GM18907 (cell line): Measurements from ENCODE around the gene AZGP1.
"Not testable (repeated sequence)": the region's sequence is repeated elsewhere in the genome, so short reads cannot be mapped to it uniquely, and the experiment has no call there.

Source experiments
- ATAC-seq: cut with Tn5 transposase; IDR thresholded peaks from one replicate; pipeline ENCODE4 v1.9.1; 2021; ENCODE audit warnings: mild to moderate bottlenecking, moderate library complexity; ENCODE audit not compliant: unreplicated experiment

Gene AZGP1

DNA sequence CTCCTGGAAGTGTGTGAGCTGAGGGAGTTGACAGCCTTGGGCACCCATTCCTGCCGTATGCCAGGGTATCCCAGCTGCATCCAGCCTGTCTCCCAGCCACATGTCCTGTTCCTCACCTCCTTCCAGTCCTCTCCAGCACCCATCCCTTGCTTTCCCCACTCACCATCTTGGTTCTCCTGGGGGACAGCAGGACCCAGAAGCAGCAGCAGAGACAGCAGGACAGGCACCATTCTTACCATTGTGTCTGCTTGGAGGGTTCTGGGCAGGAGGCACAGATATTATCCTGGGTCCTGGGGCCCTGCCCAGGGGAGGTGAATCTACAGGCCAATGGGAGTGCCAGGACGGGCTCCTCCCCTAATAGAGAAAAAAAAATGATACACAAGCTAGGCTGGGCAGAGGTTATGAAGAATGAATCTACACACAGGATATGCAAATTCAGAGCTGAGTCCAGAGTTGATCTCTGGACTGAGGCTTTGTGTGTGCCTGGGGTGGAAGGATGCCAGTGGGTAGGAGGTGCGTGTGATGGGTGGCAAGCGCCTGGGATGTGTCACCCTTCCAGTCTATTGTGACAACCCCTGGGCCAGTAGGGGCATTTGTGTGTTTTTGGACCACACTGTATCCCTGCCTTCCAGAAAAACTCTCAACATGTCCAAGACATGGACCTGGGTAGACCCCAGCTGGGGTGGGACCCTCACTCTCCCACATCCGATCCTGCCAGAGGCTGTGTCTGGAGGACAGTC lies at the start of gene AZGP1:
TSS of gene AZGP1 (minus strand) at position 250 of the 740 bp plus-strand sequence. CDS start at position 239, 11 bp downstream.
- no peak for ATAC-seq

DNA sequence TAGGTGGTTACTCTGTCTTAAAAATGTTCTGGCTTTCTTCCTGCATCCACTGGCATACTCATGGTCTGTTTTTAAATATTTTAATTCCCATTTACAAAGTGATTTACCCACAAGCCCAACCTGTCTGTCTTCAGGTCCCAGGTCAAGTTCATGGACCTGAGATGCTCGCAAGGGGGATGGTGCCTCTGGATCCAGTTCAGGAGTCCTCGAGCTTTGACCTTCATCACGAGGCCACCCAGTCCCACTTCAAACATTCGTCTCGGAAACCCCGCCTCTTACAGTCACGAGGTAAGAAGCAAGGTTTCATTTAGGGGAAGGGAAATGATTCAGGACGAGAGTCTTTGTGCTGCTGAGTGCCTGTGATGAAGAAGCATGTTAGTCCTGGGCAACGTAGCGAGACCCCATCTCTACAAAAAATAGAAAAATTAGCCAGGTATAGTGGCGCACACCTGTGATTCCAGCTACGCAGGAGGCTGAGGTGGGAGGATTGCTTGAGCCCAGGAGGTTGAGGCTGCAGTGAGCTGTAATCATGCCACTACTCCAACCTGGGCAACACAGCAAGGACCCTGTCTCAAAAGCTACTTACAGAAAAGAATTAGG lies 48.3 kb upstream of the AZGP1 start:
- ATAC-seq, result no peak

DNA sequence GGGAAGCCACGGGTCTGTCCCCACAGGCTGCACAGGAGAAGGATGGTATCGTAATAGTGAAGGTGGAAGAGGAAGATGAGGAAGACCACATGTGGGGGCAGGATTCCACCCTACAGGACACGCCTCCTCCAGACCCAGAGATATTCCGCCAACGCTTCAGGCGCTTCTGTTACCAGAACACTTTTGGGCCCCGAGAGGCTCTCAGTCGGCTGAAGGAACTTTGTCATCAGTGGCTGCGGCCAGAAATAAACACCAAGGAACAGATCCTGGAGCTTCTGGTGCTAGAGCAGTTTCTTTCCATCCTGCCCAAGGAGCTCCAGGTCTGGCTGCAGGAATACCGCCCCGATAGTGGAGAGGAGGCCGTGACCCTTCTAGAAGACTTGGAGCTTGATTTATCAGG lies 47.7 kb upstream of the AZGP1 start:
- ATAC-seq, result no peak

DNA sequence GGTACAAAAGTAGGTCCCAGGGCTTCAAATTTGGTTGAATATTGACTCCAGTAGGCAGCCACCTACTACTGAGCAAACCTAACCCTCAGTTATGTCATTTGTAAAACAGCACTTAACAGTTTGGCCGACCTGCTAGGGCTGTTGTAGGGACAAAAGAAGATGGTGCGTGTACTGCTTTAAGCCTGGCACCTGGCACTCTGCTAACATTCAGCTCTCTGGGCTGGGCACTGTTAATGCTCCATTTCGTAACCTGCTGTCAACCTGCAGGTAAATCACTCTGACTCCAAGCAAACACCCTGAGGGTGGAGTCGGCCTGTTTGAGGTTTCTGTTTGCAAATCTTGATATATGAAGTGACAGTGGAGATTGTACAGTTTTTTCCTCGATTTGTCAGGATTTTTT lies 46.8 kb upstream of the AZGP1 start:
- ATAC-seq, result no peak

DNA sequence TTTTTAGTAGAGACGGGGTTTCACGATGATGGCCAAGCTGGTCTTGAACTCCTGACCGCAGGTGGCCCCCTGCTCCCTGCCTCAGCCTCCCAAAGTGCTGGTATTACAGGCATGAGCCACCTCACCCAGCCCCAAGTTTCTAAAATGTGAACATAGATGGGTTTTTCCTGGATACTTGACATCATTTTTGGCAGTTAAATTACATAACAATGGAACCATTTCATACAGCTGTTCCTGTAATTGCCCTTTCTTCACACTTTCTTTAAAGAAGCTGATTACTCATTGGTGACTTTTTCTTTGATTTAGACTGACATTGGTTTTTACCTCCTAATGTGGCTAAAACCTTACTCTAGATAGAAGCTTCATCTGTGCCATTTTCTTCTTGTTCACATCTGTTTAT lies 45.5 kb upstream of the AZGP1 start:
- no peak for ATAC-seq

DNA sequence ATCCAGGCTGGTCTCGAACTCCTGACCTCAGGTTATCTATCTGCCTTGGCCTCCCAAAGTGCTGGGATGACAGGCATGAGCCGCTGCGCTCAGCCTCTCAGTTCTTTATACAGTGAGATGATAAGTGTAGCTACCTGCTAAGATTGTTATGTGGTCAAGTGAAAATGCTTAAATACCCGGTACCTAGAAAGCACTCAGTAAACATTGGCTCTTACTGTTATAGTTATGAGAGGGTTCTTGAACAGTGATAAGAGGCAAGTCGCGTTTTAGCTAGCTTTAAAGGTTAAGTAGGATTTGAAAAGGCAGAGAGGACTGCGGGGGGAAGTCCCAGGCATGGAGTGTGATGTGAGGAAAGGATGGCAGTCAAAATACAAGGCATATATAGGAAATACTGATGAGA lies 44.1 kb upstream of the AZGP1 start:
- no peak for ATAC-seq

DNA sequence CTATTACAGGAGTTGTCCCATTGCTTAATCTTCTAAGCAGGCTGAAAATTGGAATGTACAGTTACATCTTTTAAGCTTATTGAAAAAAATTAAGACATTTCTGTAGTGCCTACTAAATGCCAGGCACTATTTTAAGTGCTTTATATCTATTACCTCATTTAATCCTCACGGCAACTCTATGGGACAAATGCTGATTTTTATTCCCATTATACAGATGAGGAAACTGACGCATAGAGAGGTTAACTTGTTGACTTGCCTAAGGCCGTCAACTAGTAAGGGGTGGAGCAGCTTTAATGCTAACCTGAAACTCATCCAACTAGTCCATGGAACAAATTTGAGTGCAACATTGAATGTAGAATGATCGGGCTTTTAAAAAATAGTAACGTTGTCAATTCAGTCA lies 42.0 kb upstream of the AZGP1 start:
- ATAC-seq, result no peak

DNA sequence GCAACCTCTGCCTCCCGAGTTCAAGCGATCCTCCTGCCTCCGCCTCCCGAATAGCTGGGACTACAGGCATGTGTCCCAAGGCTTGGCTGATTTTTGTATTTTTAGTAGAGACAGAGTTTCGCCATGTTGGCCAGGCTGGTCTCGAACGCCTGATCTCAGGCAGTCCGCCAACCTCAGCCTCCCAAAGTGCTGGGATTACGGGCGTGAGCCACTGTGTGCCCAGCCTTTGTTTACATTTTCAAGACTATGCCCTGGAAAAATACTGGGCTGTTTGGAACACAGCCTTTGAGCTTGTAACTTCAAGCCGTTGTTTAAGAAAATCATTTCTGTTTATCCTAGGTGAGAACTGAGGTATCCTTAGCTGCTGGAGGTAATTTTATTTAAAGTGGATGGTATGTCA lies 41.5 kb upstream of the AZGP1 start:
- no peak for ATAC-seq

DNA sequence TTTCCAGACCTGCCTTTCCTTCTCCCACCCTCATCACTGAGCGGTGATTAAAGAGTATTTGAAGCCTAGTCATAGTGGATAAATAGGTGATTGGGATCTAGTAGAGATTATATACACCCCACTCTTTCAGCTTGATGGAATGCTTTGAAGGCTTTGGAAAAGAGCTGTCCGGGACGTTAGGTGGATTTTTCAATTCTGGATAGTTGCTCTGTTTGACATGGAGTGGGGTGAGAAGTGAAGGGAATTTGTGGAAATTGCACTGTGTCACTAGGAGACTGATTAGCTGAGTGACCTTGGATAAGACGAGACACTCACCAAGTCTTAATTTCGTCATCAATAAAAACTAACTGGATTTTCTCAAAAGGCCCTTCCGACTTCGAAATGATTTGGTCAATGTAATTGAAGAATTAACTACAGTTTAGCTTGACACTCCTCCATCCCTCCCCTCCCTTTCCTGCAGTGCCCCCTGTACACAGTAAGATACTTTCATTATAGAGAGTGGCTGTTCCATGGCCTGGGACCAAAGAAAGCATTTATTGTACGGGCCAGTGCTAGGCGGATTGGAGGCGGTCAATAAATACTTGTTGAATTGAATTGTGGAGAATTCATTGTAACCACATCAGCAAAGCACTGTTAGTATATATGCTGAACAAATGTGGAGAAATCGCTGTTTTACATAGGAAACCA lies 40.5 kb upstream of the AZGP1 start:
- ATAC-seq, result no peak

DNA sequence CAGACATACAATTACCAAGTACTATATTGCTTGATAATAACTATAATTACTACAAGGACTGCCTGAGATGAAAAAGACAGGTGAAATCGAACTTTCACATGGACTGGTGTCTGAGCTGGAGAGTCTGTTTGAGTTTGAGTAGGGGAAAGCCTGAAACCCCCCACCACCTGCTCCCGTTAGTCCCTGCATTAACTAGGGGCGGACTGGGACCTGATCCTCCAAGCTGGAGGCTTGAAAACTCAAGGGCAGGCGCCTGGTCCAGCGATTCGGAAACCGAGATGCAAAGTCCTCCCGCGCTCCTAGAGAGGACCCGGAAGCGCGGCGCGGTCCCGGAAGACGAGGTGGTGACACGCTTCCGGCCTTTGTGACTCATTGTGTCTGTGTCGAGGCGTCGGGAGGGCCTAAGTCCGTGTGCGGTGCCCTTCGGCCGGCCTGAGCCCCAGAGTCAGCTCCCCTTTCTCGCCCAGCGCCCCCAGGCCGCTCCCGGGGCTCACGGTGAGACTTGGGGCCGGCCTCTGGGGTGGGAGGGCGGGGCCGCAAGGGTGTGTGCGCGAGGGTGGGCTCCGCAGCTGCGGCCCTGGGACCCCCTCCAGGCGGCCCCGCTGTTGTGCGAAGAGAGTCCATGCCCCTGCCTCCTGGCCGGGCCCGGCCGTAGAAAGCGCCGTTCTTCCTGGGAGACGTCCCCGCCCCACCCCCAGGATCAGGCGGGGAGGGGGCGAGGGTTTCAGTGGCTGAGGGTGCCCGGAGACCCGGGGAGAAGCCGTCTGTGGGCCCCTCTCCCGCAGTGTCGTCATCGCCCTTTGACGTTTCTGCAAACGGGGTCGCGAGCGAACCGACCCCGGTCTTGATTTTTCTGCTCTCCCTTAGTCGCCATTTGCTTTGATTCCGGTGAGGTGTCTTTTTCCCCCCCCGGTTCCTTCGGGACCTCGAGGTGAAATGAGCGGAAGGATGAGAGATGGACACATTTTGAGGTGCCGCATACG lies 39.7 kb upstream of the AZGP1 start, which contains the start of gene ZKSCAN1:
TSS of gene ZKSCAN1 (plus strand) at position 365 of the 983 bp plus-strand sequence. CDS start 7,911 bp downstream, outside the sequence.
- peak; percentile 95 for ATAC-seq

DNA sequence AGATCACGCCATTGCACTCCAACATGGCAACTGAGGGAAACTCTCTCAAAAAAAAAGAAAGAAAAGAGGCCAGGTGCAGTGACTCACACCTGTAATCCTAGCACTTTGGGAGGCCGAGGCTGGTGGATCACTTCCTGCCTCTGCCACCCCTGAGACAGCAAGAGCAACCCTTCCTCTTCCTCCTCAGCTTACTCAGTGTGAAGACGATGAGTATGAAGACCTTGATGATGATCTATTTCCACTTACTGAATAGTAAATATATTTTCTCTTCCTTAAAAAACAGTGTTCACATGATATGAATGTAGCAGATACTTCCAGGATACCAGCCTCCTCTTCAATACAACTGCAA lies 37.5 kb upstream of the AZGP1 start:
- ATAC-seq, result no peak

DNA sequence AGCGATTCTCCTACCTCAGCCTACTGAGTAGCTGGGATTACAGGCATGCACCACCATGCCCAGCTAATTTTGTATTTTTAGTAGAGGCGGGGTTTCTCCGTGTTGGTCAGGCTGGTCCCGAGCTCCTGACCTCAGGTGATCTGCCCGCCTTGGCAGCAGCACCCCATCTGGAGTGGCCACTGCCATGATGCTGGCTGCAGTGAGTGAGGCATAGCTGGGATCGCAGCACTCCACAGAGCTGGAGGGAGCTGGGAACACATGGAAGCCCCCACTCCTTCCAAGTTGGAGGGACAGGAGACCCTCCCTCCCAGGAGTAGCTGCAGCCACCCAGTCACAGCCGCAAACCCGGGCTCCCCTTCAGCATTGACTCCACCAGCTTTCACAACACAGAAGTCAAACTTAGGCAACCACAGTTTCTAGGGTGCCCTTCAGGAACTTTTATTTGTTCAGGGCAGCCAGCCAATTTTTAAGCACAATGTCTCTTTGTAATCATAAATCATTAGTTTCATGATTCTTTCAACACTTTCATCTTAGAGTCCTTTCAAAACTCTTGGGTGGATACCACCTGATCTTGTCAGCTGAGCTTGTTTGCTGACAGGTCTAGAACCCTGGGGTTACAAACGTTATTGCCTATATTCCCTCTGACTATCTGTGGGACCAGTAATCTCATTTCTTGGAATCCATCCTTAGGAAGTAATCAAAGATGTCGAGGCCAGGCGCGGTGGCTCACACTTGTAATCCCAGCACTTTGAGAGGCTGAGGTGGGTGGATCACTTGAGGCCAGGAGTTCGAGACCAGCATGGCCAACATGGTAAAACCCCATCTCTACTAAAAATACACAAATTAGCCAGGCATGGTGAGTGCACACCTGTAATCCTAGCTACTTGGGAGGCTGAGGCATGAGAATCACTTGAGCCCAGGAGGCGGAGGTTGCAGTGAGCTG lies 36.8 kb upstream of the AZGP1 start:
- ATAC-seq, result not testable (repeated sequence)

DNA sequence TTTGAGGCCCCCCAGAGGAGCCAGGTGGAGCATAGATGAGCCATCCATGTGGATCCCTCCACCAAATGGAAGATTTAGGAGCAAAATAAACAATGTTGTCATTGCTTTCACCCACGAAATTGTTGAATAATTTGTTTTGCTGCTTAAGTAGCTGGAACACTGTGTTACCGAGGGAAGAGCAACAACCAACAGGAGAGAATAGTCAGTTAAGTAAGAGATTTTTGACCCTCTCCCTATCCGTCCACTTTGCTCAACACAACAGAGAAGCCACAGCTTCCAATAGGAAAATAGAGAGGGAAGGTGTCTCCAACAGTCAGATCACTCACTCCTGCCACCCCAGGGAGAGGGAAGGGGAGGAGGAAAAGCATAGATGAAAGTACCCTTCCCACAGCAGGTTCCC lies 35.7 kb upstream of the AZGP1 start:
- no peak for ATAC-seq

DNA sequence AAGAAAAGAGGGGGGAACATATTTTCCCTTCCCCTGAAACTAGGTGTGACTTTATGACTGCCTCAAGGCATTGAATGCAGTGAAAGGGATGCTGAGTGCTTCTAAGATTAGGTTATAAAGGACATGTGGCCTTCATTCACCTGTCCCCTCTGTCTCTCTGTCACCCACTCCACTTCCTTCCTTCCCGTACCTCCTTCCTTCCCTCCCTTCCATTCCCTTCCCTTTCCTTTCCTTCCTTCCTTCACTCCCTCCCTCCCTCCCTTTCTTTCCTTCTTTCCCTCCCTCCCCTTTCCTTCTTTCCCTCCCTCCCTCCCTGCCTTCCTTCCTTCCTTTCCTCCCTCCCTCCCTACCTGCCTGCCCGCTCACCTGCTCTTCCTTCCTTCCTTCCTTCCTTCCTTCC lies 35.1 kb upstream of the AZGP1 start:
- no peak for ATAC-seq

DNA sequence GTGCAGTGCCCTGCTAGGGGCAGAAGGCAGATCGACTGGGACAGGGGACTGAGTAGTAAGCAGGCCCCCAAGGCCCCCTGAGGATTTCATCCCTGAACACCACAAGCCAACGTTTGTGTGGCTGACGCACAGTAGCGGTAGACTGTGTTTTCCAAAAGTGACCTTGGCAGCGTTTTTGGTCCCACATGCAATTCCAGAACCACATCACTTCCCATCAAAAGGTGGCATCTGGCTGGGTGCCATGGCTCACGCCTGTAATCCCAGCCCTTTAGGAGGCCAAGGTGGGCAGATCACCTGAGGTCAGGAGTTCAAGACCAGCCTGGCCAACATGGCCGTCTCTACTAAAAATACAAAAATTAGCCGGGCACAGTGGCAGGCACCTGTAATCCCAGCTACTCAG lies 34.1 kb upstream of the AZGP1 start:
- not testable (repeated sequence) for ATAC-seq

DNA sequence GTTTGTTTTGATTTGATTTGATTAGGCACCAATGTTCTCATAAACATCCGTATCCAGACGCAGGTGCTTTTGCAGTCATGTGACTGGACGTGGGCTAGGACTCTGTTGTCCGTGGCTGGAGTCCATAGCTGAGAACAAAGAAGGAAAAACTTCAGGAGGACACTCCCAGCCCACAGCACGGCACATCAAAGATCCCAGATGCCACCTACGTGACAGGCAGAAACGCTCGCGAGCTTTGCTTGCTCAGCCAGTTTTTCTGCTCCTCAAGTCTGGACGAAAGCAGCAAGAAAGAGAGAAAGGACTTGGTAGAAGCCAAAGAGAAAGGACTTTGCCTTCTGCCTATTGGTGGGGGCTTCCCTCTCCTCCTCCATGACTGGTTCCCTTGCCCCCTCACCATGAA lies 32.7 kb upstream of the AZGP1 start:
- ATAC-seq, result no peak

DNA sequence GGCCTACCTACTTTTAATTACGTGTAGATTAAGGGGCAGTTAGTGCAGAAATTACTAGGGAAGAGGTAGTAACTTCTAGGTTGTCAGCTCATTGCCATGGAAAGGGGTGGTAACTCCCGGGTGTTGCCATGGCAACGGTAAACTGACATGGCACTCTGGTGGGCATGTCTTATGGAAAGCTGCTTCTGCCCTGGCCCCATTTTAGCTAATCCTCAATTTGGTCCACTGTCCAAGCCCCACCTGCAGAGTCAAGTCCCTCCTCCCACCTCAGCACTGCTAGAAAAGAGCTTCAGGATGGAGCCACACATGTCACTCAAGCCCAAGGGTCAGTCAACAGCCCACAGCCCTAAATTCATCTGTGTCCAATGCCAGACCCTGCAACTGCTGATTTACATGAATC lies 32.1 kb upstream of the AZGP1 start:
- ATAC-seq, result no peak

DNA sequence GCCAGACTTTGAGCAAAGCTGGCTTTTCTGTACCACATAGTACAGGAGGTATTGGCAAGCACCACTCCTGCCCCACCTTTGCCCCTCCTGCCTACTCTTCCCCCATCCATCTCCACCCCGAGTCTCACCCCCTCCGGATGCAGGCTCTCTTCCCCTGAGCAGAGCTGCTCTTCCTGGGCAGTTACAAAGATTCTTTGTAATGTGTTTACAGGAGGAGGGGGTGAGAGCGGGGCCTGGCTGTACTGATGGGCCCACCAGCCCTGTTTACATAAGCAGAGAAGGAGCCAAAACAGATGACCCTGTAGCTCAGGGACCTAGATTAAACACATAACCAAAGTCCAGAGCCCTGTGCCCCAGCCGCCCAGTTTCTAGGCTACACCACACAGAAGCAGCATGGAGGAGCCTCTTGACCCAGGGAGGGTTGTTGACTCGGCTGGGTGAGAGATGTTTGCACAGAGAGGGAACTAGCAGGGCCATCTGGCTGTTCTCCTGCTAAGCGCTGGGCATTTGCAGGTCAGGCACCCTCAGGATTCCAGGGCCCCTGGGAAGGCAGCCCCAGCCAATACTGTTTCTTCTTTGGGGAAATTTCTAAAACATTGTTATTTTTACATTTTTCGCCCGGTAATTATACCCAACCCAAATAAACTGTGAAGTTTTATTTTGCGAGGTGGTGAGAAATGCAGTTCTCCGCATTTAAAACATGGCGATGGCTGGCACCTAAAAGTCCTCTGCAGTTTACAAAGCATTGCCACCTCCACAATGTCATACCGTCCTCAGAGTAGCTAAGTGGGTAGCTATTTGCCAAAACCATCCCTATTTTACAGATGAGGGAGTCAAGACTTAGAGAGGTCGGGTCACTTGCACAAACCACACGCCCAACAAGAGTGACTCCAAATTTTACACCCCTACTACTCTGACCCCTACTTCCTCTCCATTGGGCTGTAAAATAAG lies 28.2 kb upstream of the AZGP1 start:
- ATAC-seq, result no peak

DNA sequence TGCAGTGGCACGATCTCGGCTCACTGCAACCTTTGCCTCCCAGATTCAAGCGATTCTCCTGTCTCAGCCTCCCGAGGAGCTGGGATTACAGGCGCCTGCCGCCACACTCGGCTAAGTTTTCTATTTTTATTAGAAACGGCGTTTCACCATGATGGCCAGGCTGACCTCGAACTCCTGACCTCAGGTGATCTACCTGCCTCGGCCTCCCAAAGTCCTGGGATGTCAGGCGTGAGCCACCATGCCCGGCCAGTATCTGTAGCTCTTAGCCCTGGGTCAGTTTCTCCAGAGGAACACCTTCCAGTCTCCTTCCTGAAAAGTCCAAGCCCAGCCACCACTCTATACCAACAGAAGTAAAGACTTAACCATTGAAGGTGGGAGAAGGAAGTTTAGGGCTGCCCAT lies 24.4 kb upstream of the AZGP1 start:
- ATAC-seq, result no peak
